ENCODE data around the gene THUMPD2.

The THUMPD2 gene

DNA sequence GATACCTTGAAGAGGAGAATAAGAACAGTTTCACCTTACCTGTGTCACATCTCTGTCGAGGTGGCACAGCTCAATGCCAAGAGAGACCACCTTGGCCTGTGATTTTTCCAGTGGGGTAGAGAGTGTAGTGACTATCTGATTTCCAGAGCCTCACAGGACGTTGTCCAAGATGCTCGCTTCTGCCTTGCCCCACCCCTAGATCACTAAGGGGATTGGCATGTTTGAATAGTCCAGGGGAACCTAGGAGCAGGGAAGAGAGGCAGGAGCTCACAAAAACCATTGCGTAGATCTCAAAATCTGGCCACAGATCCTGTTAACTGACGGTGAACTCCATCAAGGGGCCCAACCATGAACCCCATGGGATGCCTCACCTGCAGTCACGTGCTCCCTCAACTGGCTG is 89.2 kb downstream of the THUMPD2 start:
- no peak for FAIRE-seq
- DNase-seq (ENCODE audit: extremely low spot score, insufficient read length, low read depth): no peak

- FAIRE-seq (no peak), DNase-seq (ENCODE audit: extremely low spot score, insufficient read length, low read depth) (no peak)
Observed at GRCh38 chr2:39689272-39689841, 89.7 kb downstream of the THUMPD2 start.

DNA sequence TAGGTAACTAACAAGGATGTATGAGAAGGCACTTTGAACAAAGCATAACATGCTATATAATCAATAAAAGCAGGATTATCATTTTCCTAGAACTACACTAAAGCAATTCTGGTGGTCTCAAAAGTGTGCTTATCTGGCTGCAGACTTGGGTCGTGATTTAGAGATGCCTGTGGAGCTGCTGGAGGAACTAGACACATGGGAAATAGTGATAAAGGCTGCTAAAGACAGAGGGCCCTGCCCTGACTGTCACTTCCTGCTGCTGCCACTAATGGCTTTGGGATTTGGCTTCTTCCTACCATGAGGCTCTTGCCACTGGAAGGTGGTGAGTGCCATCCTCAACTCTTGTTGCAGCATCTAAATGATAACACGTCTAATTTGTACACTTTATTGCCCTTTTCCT is 90.9 kb downstream of the THUMPD2 start:
- no peak for DNase-seq (ENCODE audit: extremely low spot score, insufficient read length, low read depth)
- FAIRE-seq: no peak

- FAIRE-seq: no peak
Observed at GRCh38 chr2:39686456-39686855, 92.6 kb downstream of the THUMPD2 start.

More at GRCh38 chr2:39686456-39686855, 92.6 kb downstream of the THUMPD2 start:
- no peak for DNase-seq (ENCODE audit: extremely low spot score, insufficient read length, low read depth)
